WI38 (cell line): Measurements from ENCODE around the gene MARK3.

Experiments
- H3K4me3 ChIP-seq: 2 replicates; pipeline ENCODE4 v1.5.1; 2011; ENCODE audit warnings: low read depth, mild to moderate bottlenecking, control low read depth, low read length
- CTCF ChIP-seq: IDR thresholded peaks from 2 replicates; pipeline ENCODE4 v1.5.1; 2012; ENCODE audit warnings: low read depth, mild to moderate bottlenecking, control low read depth, low read length

The MARK3 gene

GRCh38 chr14:103404032-103404918, 19.1 kb downstream of the MARK3 start:
- H3K4me3 ChIP-seq, result no peak overlapping the region
- TF ChIP-seq CTCF, result no peak

GRCh38 chr14:103404920-103405319, 19.7 kb downstream of the MARK3 start:
- no peak for TF ChIP-seq CTCF
- H3K4me3 ChIP-seq, result no peak overlapping the region

- no peak for TF ChIP-seq CTCF
- no peak overlapping the region for H3K4me3 ChIP-seq
These were observed 23.4 kb downstream of the MARK3 start for GRCh38 chr14:103408491-103409155.

GRCh38 chr14:103416916-103417315, 31.7 kb downstream of the MARK3 start:
- no peak overlapping the region for H3K4me3 ChIP-seq
- no peak for TF ChIP-seq CTCF

- H3K4me3 ChIP-seq, result no peak overlapping the region
- no peak for TF ChIP-seq CTCF
These were observed 33.2 kb downstream of the MARK3 start for GRCh38 chr14:103418481-103418818.

- H3K4me3 ChIP-seq, result no peak overlapping the region
- TF ChIP-seq CTCF, result no peak
These were observed 36.3 kb downstream of the MARK3 start for GRCh38 chr14:103421556-103421955.

GRCh38 chr14:103423050-103423461, 37.8 kb downstream of the MARK3 start:
- no peak overlapping the region for H3K4me3 ChIP-seq
- TF ChIP-seq CTCF, result no peak
